HG03469 (cell line): ENCODE results near the gene COL7A1.

Experiments used
- ATAC-seq: cut with Tn5 transposase; IDR thresholded peaks from one replicate; pipeline ENCODE4 v1.9.1; 2021; ENCODE audit warnings: mild to moderate bottlenecking, moderate library complexity, moderate number of reproducible peaks; ENCODE audit not compliant: unreplicated experiment

The COL7A1 gene

GRCh38 chr3:48592519-48593087 lies 2.5 kb downstream of the COL7A1 start:
- no peak for ATAC-seq

GRCh38 chr3:48591886-48592518 lies 3.1 kb downstream of the COL7A1 start:
- ATAC-seq, result no peak

GRCh38 chr3:48591436-48591835 lies 3.7 kb downstream of the COL7A1 start:
- ATAC-seq, result no peak

GRCh38 chr3:48588230-48588629 lies 6.9 kb downstream of the COL7A1 start:
- ATAC-seq, result no peak

GRCh38 chr3:48587686-48588085 lies 7.4 kb downstream of the COL7A1 start:
- no peak for ATAC-seq

- ATAC-seq, result no peak
Observed at GRCh38 chr3:48585411-48585810, 9.7 kb downstream of the COL7A1 start.

GRCh38 chr3:48584836-48585235 lies 10.3 kb downstream of the COL7A1 start:
- no peak for ATAC-seq

- no peak for ATAC-seq
Observed at GRCh38 chr3:48581621-48582481, 13.3 kb downstream of the COL7A1 start.

- ATAC-seq, result no peak
Observed at GRCh38 chr3:48576647-48577046, 18.5 kb downstream of the COL7A1 start.

- ATAC-seq, result no peak
Observed at GRCh38 chr3:48575366-48575765, 19.8 kb downstream of the COL7A1 start.

GRCh38 chr3:48573973-48574585 lies 21.1 kb downstream of the COL7A1 start:
- ATAC-seq, result no peak

- ATAC-seq, result no peak
Observed at GRCh38 chr3:48572517-48572916, 22.6 kb downstream of the COL7A1 start.

- no peak for ATAC-seq
Observed at GRCh38 chr3:48571938-48572337, 23.2 kb downstream of the COL7A1 start.

- ATAC-seq, result no peak
Observed at GRCh38 chr3:48569808-48570450, 25.2 kb downstream of the COL7A1 start.

GRCh38 chr3:48569400-48569799 lies 25.7 kb downstream of the COL7A1 start:
- no peak for ATAC-seq

- no peak for ATAC-seq
Observed at GRCh38 chr3:48568476-48568875, 26.7 kb downstream of the COL7A1 start.

GRCh38 chr3:48567500-48567899 lies 27.6 kb downstream of the COL7A1 start:
- no peak for ATAC-seq

GRCh38 chr3:48567090-48567489 lies 28.0 kb downstream of the COL7A1 start:
- ATAC-seq, result no peak

GRCh38 chr3:48566401-48566760 lies 28.7 kb downstream of the COL7A1 start:
- ATAC-seq, result no peak

GRCh38 chr3:48565591-48566400 lies 29.3 kb downstream of the COL7A1 start:
- no peak for ATAC-seq
